ENCODE measurements around the gene SFR1.

The SFR1 gene

GRCh38 chr10:104096692-104097091 lies 25.3 kb upstream of the SFR1 start:
- H3K9me3 ChIP-seq (ENCODE audit: control extremely low read depth in 1 of 5, control insufficient read depth in 4 of 5, insufficient read depth in 2 of 5, low read depth in 1 of 5, low read length in 4 of 5): peaks cover 0 to 8% (median 3%) of the 10 kb centered on the region in 5 experiments
- H3K4me1 ChIP-seq (ENCODE audit: control extremely low read depth in 1 of 4, control insufficient read depth in 4 of 4, insufficient read depth in 4 of 4, low read length in 3 of 4): no peaks in the 10 kb centered on the region
- POLR2A ChIA-PET: no interaction called here
- CTCF ChIA-PET: no interaction called here
- no peak overlapping the region for H3K27ac ChIP-seq (ENCODE audit: insufficient read depth in 1 of 2, low read depth in 1 of 2, low read length in 2 of 2, poor library complexity in 1 of 2, severe bottlenecking in 2 of 2)
- H3K27me3 ChIP-seq (replicated peaks in 2 of 5; ENCODE audit: control insufficient read depth in 4 of 5, insufficient read depth in 5 of 5, low read length in 4 of 5): no peaks in the 10 kb centered on the region
- 100% methylated on average over 1 of the region's 2 CpGs for WGBS (ENCODE audit: insufficient coverage)
- H3K36me3 ChIP-seq (ENCODE audit: control insufficient read depth in 4 of 4, insufficient read depth in 4 of 4, low read length in 3 of 4): no peaks in the 10 kb centered on the region
- no peak overlapping the region for H3K4me3 ChIP-seq (ENCODE audit: control insufficient read depth in 1 of 7, extremely low read depth in 1 of 7, insufficient read depth in 4 of 7, low read depth in 2 of 7, low read length in 6 of 7)
- DNase-seq: no peak

- no peak for DNase-seq
- peaks cover 0 to 8% (median 3%) of the 10 kb centered on the region in 5 experiments for H3K9me3 ChIP-seq (ENCODE audit: control extremely low read depth in 1 of 5, control insufficient read depth in 4 of 5, insufficient read depth in 2 of 5, low read depth in 1 of 5, low read length in 4 of 5)
- ChIA-PET POLR2A (no interaction called here), CTCF (interaction anchor here (1.0 to 1.1 kb wide), 2 partner anchors 9 to 60 kb away, joined by 3 read pairs; no protein-coding TSS in a partner anchor)
- no peak overlapping the region for H3K27ac ChIP-seq (ENCODE audit: insufficient read depth in 1 of 2, low read depth in 1 of 2, low read length in 2 of 2, poor library complexity in 1 of 2, severe bottlenecking in 2 of 2)
- no peaks in the 10 kb centered on the region for H3K4me1 ChIP-seq (ENCODE audit: control extremely low read depth in 1 of 4, control insufficient read depth in 4 of 4, insufficient read depth in 4 of 4, low read length in 3 of 4)
- no peaks in the 10 kb centered on the region for H3K27me3 ChIP-seq (replicated peaks in 2 of 5; ENCODE audit: control insufficient read depth in 4 of 5, insufficient read depth in 5 of 5, low read length in 4 of 5)
- H3K4me3 ChIP-seq (ENCODE audit: control insufficient read depth in 1 of 7, extremely low read depth in 1 of 7, insufficient read depth in 4 of 7, low read depth in 2 of 7, low read length in 6 of 7): no peak overlapping the region
- H3K36me3 ChIP-seq (ENCODE audit: control insufficient read depth in 4 of 4, insufficient read depth in 4 of 4, low read length in 3 of 4): no peaks in the 10 kb centered on the region
- WGBS (ENCODE audit: insufficient coverage): no CpG with 5 or more reads among the region's 4 CpGs
These were observed 23.5 kb upstream of the SFR1 start for GRCh38 chr10:104098358-104098925.

GRCh38 chr10:104099269-104099668 lies 22.7 kb upstream of the SFR1 start:
- peaks cover 0 to 8% (median 3%) of the 10 kb centered on the region in 5 experiments for H3K9me3 ChIP-seq (ENCODE audit: control extremely low read depth in 1 of 5, control insufficient read depth in 4 of 5, insufficient read depth in 2 of 5, low read depth in 1 of 5, low read length in 4 of 5)
- H3K36me3 ChIP-seq (ENCODE audit: control insufficient read depth in 4 of 4, insufficient read depth in 4 of 4, low read length in 3 of 4): no peaks in the 10 kb centered on the region
- H3K4me1 ChIP-seq (ENCODE audit: control extremely low read depth in 1 of 4, control insufficient read depth in 4 of 4, insufficient read depth in 4 of 4, low read length in 3 of 4): no peaks in the 10 kb centered on the region
- no peak for DNase-seq
- CTCF ChIA-PET: interaction anchor here (0.8 to 1.4 kb wide), 3 partner anchors 27 to 106 kb away, joined by 3 to 4 read pairs (median 4); no protein-coding TSS in a partner anchor
- H3K27ac ChIP-seq (ENCODE audit: insufficient read depth in 1 of 2, low read depth in 1 of 2, low read length in 2 of 2, poor library complexity in 1 of 2, severe bottlenecking in 2 of 2): no peak overlapping the region
- no CpG with 5 or more reads among the region's 3 CpGs for WGBS (ENCODE audit: insufficient coverage)
- no peaks in the 10 kb centered on the region for H3K27me3 ChIP-seq (replicated peaks in 2 of 5; ENCODE audit: control insufficient read depth in 4 of 5, insufficient read depth in 5 of 5, low read length in 4 of 5)
- POLR2A ChIA-PET: interaction anchor here (0.5 to 1.2 kb wide), 2 partner anchors 15 to 23 kb away, joined by 3 read pairs; partner anchors contain the start of gene SFR1
- H3K4me3 ChIP-seq (ENCODE audit: control insufficient read depth in 1 of 7, extremely low read depth in 1 of 7, insufficient read depth in 4 of 7, low read depth in 2 of 7, low read length in 6 of 7): no peak overlapping the region

- peaks cover 0 to 8% (median 3%) of the 10 kb centered on the region in 5 experiments for H3K9me3 ChIP-seq (ENCODE audit: control extremely low read depth in 1 of 5, control insufficient read depth in 4 of 5, insufficient read depth in 2 of 5, low read depth in 1 of 5, low read length in 4 of 5)
- H3K4me3 ChIP-seq (ENCODE audit: control insufficient read depth in 1 of 7, extremely low read depth in 1 of 7, insufficient read depth in 4 of 7, low read depth in 2 of 7, low read length in 6 of 7): no peak overlapping the region
- ChIA-PET POLR2A (interaction anchor here (1.2 kb wide), 1 partner anchor 22 kb away, joined by 3 read pairs; the partner anchor contains the start of gene SFR1), CTCF (interaction anchor here (0.8 to 1.4 kb wide), 3 partner anchors 27 to 106 kb away, joined by 3 to 4 read pairs (median 4); no protein-coding TSS in a partner anchor)
- no peak for DNase-seq
- no peaks in the 10 kb centered on the region for H3K36me3 ChIP-seq (ENCODE audit: control insufficient read depth in 4 of 4, insufficient read depth in 4 of 4, low read length in 3 of 4)
- no peaks in the 10 kb centered on the region for H3K27me3 ChIP-seq (replicated peaks in 2 of 5; ENCODE audit: control insufficient read depth in 4 of 5, insufficient read depth in 5 of 5, low read length in 4 of 5)
- H3K4me1 ChIP-seq (ENCODE audit: control extremely low read depth in 1 of 4, control insufficient read depth in 4 of 4, insufficient read depth in 4 of 4, low read length in 3 of 4): no peaks in the 10 kb centered on the region
- no peak overlapping the region for H3K27ac ChIP-seq (ENCODE audit: insufficient read depth in 1 of 2, low read depth in 1 of 2, low read length in 2 of 2, poor library complexity in 1 of 2, severe bottlenecking in 2 of 2)
These were observed 22.0 kb upstream of the SFR1 start for GRCh38 chr10:104099941-104100340.

GRCh38 chr10:104100795-104101194 lies 21.2 kb upstream of the SFR1 start:
- Histone ChIP-seq H3K4me1 (ENCODE audit: control extremely low read depth in 1 of 4, control insufficient read depth in 4 of 4, insufficient read depth in 4 of 4, low read length in 3 of 4) (no peaks in the 10 kb centered on the region), H3K27me3 (replicated peaks in 2 of 5; ENCODE audit: control insufficient read depth in 4 of 5, insufficient read depth in 5 of 5, low read length in 4 of 5) (no peaks in the 10 kb centered on the region), H3K36me3 (ENCODE audit: control insufficient read depth in 4 of 4, insufficient read depth in 4 of 4, low read length in 3 of 4) (no peaks in the 10 kb centered on the region), H3K4me3 (ENCODE audit: control insufficient read depth in 1 of 7, extremely low read depth in 1 of 7, insufficient read depth in 4 of 7, low read depth in 2 of 7, low read length in 6 of 7) (no peak overlapping the region), H3K27ac (ENCODE audit: insufficient read depth in 1 of 2, low read depth in 1 of 2, low read length in 2 of 2, poor library complexity in 1 of 2, severe bottlenecking in 2 of 2) (no peak overlapping the region), H3K9me3 (ENCODE audit: control extremely low read depth in 1 of 5, control insufficient read depth in 4 of 5, insufficient read depth in 2 of 5, low read depth in 1 of 5, low read length in 4 of 5) (peaks cover 0 to 8% (median 3%) of the 10 kb centered on the region in 5 experiments)
- ChIA-PET POLR2A (interaction anchor here (0.5 to 1.0 kb wide), 2 partner anchors 17 to 126 kb away, joined by 3 read pairs; no protein-coding TSS in a partner anchor), CTCF (interaction anchor here (1.4 kb wide), 1 partner anchor 105 kb away, joined by 4 read pairs; no protein-coding TSS in a partner anchor)
- DNase-seq: no peak
- WGBS (ENCODE audit: insufficient coverage): no CpG with 5 or more reads among the region's 1 CpG

- H3K4me3 ChIP-seq (ENCODE audit: control insufficient read depth in 1 of 7, extremely low read depth in 1 of 7, insufficient read depth in 4 of 7, low read depth in 2 of 7, low read length in 6 of 7): no peak overlapping the region
- ChIA-PET CTCF (no interaction called here), POLR2A (no interaction called here)
- H3K4me1 ChIP-seq (ENCODE audit: control extremely low read depth in 1 of 4, control insufficient read depth in 4 of 4, insufficient read depth in 4 of 4, low read length in 3 of 4): no peaks in the 10 kb centered on the region
- 100% methylated on average over 1 of the region's 1 CpG for WGBS (ENCODE audit: insufficient coverage)
- H3K36me3 ChIP-seq (ENCODE audit: control insufficient read depth in 4 of 4, insufficient read depth in 4 of 4, low read length in 3 of 4): no peaks in the 10 kb centered on the region
- peaks cover 0 to 5% (median 0%) of the 10 kb centered on the region in 5 experiments for H3K9me3 ChIP-seq (ENCODE audit: control extremely low read depth in 1 of 5, control insufficient read depth in 4 of 5, insufficient read depth in 2 of 5, low read depth in 1 of 5, low read length in 4 of 5)
- no peak overlapping the region for H3K27ac ChIP-seq (ENCODE audit: insufficient read depth in 1 of 2, low read depth in 1 of 2, low read length in 2 of 2, poor library complexity in 1 of 2, severe bottlenecking in 2 of 2)
- no peak for DNase-seq
- H3K27me3 ChIP-seq (replicated peaks in 2 of 5; ENCODE audit: control insufficient read depth in 4 of 5, insufficient read depth in 5 of 5, low read length in 4 of 5): no peaks in the 10 kb centered on the region
These were observed 20.1 kb upstream of the SFR1 start for GRCh38 chr10:104101902-104102301.

GRCh38 chr10:104103956-104104355 lies 18.0 kb upstream of the SFR1 start:
- Histone ChIP-seq H3K9me3 (ENCODE audit: control extremely low read depth in 1 of 5, control insufficient read depth in 4 of 5, insufficient read depth in 2 of 5, low read depth in 1 of 5, low read length in 4 of 5) (no peaks in the 10 kb centered on the region), H3K4me1 (ENCODE audit: control extremely low read depth in 1 of 4, control insufficient read depth in 4 of 4, insufficient read depth in 4 of 4, low read length in 3 of 4) (no peaks in the 10 kb centered on the region), H3K4me3 (ENCODE audit: control insufficient read depth in 1 of 7, extremely low read depth in 1 of 7, insufficient read depth in 4 of 7, low read depth in 2 of 7, low read length in 6 of 7) (no peak overlapping the region), H3K27me3 (replicated peaks in 2 of 5; ENCODE audit: control insufficient read depth in 4 of 5, insufficient read depth in 5 of 5, low read length in 4 of 5) (no peaks in the 10 kb centered on the region), H3K36me3 (ENCODE audit: control insufficient read depth in 4 of 4, insufficient read depth in 4 of 4, low read length in 3 of 4) (no peaks in the 10 kb centered on the region), H3K27ac (ENCODE audit: insufficient read depth in 1 of 2, low read depth in 1 of 2, low read length in 2 of 2, poor library complexity in 1 of 2, severe bottlenecking in 2 of 2) (no peak overlapping the region)
- CTCF ChIA-PET: interaction anchor here (1.1 to 1.2 kb wide), 2 partner anchors 17 to 19 kb away, joined by 3 to 5 read pairs; no protein-coding TSS in a partner anchor
- DNase-seq: no peak
- no CpG with 5 or more reads among the region's 1 CpG for WGBS (ENCODE audit: insufficient coverage)
- POLR2A ChIA-PET: no interaction called here

All from common myeloid progenitor, CD34-positive (primary cell).